ENCODE data around the gene LARGE1.

Gene LARGE1

DNA sequence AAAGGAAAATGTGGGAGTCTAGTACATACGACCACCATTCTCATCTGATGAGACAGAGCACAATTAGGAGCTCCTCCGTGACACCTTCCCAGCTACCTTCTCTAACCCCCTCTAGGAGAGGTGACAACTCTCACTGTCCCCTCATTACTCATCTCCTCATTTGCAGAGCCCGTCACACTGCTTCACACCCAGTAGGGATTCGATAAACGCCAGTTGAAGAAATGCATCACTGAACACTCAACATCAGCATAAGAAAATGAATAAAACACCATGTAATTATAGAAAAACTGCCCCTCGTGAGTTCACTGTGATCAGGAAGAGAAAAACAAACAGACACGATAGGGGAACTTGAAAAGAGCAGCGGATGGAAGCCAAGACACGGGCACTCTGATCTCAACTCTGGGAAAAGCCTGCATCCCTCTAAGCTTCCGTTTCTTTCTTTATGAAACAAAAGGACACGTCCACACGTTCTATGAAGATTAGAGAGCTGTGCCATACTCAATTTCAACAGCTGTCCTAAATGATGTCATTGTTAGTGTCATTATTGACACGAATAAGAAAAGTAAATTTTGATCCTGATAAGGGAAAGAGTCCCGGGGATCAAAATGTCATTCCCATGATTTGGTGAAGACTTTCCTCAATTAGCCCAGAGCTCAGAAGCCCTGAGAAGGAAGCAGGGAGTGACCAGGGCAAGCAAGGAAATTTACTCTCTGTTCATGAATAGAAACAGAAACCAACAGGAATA lies 356.9 kb downstream of the LARGE1 start:
- DNase-seq (ENCODE audit: low read depth, low spot score) = no peak

- DNase-seq (ENCODE audit: low read depth, low spot score) = no peak
Observed at GRCh38 chr22:33562501-33562900, 357.8 kb downstream of the LARGE1 start.

DNA sequence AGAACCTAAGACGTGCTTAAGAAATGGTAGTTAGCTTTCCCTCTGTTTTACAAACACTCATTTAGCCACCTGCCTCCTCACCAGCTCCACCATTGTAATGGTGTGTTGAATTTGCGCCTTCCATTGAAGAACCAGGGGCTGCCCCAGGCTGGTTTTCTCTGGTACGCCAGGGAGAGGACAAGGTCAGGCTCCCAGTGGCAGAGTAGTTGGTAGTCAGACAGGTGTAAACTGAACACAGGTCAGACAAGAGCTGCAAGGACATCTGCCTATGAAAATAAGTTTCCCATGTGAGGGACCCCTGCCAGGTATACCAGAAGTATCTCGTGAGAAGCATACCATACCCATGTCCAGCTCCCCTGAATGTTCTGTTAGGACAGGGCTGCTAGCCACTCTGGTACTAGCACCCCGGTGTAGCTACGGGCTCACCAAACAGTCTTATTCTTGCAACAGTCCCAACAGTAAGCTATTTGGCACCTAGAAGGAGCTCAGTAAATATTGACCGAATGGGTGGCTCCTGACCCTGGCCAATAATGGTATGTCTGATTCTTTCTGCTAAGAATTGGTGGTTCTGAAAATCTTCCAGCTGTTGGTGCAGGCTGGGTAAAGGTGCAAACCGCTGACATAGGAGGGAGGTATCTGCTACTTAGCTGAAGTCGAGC lies 359.0 kb downstream of the LARGE1 start:
- no peak for DNase-seq (ENCODE audit: low read depth, low spot score)

DNA sequence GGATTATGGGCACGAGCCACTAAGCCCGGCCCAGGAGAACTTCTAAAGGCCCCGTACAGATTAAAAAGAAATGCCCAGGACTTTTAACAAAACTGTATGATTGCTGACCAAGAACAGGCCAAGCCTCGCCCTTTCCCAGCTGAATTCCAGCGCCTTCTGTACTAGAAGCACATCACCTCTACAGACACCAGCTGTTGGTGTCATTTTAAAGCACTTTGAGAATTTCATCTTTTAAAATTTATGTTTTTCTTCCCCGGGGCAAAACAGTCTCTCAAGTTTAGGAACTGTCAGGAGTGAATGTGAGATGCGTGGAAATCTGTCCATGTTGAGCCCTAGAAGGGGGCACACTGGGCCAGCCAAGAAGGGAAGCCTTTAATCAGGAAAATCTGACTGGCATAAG lies 362.4 kb downstream of the LARGE1 start:
- DNase-seq (ENCODE audit: low read depth, low spot score) = no peak

DNA sequence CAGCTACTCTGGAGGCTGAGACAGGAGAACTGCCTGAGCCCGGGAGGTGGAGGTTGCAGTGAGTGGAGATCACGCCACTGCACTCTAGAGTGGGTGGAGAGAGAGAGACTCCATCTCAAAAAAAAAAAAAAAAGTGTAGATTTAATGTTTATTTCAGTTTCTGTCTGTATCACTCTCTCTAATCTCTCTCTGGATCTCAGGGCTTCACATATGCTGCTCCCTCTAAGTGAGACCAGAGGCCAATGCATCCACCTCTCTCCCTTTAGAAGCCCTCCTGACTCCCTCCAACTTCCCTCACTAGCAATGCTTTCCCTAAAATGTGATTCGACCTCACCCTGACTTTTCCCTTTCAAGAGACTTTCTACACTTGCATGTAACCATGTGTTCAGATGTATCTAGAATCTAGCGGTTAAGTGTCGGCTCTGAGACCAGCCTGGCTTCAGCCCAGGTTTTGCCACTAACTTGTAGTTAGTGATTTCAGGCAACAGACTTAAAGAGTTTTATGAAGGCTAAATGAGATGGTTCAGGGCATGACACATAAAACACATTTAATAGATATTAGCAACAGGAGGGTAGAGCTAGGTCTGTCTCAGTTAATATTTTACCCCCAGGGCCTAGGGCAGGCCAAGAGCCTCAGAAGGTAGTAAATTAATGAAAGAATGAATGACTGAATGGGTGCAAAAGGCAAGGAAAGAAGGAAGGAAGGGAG lies 364.3 kb downstream of the LARGE1 start:
- DNase-seq (ENCODE audit: low read depth, low spot score) = no peak

GRCh38 chr22:33553493-33553892 lies 366.8 kb downstream of the LARGE1 start:
- DNase-seq (ENCODE audit: low read depth, low spot score) = no peak

- DNase-seq (ENCODE audit: low read depth, low spot score) = no peak
Observed at GRCh38 chr22:33544707-33545106, 375.6 kb downstream of the LARGE1 start.

DNA sequence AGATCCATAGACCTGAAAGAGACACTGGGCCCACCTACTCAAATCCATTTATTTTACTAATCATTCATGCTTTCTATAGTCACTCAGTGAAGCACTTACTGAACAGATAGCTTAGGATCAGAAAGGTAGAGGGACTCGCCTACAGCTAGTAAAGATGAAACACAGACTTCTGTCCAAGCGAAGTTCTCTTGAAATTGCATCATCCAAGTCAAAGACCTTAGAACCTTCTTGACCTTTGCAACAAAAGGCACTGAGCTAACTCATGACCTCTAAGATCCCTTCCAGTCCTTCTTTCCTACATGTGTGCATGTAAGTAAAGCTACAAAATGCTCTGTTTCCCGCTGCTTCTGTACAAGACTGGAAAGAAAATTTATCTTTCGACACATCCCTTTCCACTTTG lies 377.6 kb downstream of the LARGE1 start:
- no peak for DNase-seq (ENCODE audit: low read depth, low spot score)

DNA sequence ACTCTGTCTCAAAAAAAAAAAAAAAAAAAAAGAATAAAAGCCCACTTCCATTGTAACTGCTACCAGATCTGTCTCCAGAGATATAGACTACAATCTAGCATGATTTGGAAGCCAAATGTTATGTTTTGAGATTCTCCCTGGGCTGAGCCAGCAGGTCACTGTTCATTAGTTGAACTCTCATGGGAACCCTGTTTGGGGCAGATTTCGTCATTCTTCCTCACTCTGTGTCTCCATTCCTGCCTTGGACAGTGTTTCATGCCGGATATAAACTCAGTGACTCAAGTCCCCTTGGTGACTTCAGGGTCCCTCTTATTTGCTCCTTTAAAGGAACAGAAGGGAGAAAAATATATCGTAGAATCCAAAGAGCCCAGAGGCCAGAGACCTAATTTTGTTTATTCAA lies 378.1 kb downstream of the LARGE1 start:
- DNase-seq (ENCODE audit: low read depth, low spot score) = no peak

DNA sequence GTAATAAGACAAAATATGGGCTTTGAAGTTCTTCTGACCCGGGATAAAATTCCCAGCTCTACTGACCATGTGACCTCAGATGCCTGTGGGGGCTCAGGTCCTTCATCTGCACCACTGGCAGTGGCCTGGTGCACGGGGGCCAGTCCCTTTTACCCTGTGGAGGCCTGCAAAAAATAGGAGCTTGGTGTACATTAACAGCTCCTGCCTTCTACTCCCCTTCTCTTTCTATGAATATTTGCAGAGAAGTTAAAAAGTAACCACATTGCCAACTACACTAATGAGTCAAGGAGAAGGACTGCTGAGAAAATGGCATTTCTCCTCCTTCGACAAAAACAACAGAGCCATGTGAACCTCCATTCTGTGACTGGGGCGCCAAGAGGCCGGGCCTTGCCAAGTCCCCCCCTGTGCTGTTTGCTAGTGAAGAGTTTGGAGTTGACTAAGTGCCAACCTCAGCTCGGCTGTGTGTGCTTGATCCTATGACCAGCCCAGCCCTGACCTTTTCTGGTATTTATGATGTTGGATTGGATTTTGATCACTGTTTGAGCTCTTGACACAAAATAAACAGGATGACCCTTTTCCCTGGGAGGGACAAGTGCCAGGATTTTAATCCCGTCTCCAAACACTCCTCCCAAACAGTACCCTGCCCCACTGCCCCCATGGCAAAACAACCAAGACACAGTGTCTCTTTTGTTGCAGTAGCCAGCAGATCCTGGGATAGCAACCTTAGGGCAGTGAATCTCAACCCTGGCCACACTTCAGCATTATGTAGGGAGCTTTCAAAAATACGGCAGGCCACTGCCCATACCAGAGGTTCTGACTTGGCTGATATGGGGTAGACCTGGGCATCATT lies 380.1 kb downstream of the LARGE1 start:
- no peak for DNase-seq (ENCODE audit: low read depth, low spot score)

- no peak for DNase-seq (ENCODE audit: low read depth, low spot score)
Observed at GRCh38 chr22:33539202-33539901, 380.9 kb downstream of the LARGE1 start.

DNA sequence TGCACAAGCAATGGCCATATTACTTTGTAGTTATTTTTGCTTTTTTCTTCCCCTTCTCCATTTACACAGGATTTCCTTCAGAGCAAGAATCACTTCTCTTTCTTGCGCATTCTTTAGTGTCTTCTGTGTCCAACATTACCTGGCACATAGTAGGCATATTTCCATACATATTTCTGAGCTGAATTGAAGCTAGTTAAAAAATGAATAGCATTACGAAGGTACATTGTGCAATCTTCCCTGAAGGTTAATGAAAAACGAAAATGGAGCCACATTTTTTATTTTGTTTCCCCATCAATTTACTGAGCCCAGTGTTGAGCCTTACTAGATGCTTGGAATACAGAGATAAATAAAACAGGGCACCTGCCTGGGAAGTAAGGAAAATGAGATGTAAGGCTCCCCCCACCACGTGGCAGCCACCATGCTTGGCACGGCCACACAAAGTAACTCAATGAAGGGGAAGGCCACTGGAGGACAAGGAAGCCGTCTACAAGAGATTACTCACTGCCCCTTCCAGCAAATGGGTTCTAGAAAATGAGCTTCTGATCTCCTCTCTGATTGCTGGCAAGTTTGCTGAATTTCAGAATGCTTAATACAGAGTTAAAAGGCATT lies 381.9 kb downstream of the LARGE1 start:
- DNase-seq (ENCODE audit: low read depth, low spot score) = no peak

DNA sequence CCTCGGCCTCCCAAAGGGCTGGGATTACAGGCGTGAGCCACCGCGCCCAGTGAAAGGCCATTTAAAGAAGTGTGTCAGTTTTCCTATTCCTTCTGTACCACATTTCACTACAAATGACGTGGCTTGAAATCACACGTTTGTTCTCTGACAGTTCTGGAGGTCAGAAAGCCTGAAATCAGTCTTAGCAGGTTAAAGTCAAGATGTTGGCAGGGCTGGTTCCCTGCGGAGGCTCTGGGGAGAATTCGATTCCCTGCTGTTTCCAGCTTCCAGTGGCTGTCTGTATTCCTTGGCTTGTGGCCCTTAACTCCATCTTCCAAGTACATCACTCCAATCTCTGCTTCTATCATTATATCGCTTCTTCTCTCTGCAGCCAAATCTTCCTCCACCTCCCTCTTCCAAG lies 383.2 kb downstream of the LARGE1 start:
- no peak for DNase-seq (ENCODE audit: low read depth, low spot score)

DNA sequence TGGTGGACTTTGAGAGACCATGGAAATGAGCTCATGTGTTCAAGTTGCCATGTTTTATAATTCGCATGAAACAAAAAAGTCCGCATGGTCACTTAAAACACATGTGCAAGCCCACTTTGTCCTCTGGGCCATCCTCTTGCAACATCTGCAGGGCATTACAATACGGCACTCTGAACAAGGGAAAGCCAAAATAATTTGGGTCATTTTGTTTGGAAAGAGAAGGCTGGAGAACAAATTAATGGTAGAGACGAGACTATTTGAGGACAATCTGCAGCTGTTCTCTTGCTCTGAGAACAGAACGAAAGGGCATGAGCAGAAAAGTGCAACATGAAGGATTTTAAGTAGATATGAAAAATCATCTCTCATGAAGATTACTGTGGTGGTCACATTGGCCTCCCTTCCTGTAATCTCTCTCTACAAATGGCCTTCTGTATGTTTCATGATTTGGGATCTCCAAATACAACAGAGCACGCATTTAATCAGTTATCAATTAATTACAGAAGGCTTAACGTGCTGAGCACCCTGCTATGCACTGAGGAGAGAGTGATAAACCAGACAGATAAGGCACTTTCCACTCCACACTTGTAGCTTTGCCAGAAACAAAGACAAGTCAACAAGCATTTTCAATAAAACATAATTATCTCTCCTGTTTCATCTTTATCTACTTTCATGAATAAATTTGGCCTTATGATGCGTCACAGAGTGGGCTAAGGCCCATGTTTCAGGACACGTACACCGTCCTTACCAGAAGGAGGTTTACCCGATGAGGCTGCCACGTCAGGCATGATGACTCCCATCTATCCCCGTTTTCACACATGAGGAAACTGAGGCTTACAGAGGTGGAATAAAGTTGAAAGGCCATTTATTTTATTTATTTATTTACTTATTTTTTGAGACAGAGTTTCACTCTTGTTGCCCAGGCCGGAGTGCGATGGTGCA lies 384.1 kb downstream of the LARGE1 start:
- DNase-seq (ENCODE audit: low read depth, low spot score) = no peak

DNA sequence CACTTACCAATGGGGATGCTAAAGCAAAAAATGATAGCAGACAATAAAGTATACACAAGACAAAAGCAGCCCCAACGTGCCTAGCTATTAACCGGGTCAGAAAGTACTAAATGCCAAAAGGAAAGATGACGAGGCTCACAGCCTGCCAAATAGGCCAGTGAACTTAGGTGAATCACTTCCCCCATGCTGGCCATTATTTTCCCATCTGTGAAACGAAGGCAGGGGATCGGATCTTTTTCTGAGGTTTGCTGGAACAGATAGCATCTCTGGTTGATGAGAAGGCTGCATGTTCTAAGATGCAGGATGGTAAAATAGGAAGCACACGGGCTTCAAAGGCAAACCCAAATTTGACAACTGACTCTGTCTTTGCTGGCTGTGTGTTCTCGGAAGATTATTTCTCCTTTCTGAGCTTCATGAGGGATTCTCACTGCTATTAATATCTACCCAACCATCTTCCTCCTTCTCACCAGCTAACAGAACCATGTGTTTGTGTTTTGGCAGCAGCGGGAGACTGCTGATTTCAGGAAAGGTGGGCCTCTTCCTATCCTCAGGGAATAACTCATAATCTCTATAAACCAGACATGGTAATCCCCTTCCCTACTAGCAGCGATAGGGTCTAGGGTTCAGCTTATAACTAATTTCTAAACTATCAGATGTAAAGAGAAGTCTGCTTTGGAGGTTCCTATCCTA lies 390.7 kb downstream of the LARGE1 start:
- no peak for DNase-seq (ENCODE audit: low read depth, low spot score)

GRCh38 chr22:33528183-33528582 lies 392.1 kb downstream of the LARGE1 start:
- DNase-seq (ENCODE audit: low read depth, low spot score) = no peak

GRCh38 chr22:33526434-33527107 lies 393.7 kb downstream of the LARGE1 start:
- no peak for DNase-seq (ENCODE audit: low read depth, low spot score)

- peak; percentile 5 for DNase-seq (ENCODE audit: low read depth, low spot score)
Observed at GRCh38 chr22:33524511-33525260, 395.6 kb downstream of the LARGE1 start.
